ENCODE data around the gene PSMD2.

The PSMD2 gene

DNA sequence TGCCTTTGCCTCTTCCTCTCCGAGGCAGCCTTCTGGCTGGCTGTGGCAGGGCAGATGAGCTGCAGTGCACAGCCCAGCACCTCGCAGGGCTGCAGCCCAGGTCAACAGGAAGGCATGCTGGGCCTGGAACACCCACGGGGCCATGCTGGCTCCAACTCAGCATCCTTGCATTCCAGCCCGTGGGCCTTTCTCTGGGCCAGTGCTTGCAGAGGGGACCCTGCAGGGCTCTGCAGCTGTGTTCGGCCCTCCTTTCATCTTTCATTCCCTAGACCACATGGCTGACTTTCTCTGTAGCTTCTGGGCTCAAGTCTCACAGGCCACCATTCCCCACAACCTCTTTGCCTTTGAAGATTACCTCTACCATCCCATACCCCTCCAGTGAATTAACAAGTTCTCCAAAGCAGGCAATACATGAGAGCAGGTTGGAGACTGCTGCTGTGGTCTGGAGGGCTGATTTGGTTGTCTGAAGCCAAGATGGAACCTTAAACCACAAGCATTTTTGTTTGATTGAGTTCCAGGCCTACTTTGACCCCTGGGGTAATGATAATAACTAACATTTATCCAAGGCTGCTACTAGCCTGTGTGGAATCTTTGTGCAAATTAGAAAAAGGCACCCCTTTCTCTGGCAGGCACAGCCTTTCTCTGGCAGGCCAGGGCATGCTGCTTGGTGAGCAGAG lies 44.3 kb downstream of the PSMD2 start:
- no peak for DNase-seq

DNA sequence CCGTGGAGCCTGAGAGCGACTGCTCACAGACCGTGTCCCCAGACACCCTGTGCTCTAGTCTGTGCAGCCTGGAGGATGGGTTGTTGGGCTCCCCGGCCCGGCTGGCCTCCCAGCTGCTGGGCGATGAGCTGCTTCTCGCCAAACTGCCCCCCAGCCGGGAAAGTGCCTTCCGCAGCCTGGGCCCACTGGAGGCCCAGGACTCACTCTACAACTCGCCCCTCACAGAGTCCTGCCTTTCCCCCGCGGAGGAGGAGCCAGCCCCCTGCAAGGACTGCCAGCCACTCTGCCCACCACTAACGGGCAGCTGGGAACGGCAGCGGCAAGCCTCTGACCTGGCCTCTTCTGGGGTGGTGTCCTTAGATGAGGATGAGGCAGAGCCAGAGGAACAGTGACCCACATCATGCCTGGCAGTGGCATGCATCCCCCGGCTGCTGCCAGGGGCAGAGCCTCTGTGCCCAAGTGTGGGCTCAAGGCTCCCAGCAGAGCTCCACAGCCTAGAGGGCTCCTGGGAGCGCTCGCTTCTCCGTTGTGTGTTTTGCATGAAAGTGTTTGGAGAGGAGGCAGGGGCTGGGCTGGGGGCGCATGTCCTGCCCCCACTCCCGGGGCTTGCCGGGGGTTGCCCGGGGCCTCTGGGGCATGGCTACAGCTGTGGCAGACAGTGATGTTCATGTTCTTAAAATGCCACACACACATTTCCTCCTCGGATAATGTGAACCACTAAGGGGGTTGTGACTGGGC lies 45.7 kb downstream of the PSMD2 start:
- DNase-seq, result no peak

DNA sequence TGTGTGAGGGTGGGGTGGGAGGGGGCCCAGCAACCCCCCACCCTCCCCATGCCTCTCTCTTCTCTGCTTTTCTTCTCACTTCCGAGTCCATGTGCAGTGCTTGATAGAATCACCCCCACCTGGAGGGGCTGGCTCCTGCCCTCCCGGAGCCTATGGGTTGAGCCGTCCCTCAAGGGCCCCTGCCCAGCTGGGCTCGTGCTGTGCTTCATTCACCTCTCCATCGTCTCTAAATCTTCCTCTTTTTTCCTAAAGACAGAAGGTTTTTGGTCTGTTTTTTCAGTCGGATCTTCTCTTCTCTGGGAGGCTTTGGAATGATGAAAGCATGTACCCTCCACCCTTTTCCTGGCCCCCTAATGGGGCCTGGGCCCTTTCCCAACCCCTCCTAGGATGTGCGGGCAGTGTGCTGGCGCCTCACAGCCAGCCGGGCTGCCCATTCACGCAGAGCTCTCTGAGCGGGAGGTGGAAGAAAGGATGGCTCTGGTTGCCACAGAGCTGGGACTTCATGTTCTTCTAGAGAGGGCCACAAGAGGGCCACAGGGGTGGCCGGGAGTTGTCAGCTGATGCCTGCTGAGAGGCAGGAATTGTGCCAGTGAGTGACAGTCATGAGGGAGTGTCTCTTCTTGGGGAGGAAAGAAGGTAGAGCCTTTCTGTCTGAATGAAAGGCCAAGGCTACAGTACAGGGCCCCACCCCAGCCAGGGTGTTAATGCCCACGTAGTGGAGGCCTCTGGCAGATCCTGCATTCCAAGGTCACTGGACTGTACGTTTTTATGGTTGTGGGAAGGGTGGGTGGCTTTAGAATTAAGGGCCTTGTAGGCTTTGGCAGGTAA lies 46.5 kb downstream of the PSMD2 start:
- DNase-seq, result no peak

DNA sequence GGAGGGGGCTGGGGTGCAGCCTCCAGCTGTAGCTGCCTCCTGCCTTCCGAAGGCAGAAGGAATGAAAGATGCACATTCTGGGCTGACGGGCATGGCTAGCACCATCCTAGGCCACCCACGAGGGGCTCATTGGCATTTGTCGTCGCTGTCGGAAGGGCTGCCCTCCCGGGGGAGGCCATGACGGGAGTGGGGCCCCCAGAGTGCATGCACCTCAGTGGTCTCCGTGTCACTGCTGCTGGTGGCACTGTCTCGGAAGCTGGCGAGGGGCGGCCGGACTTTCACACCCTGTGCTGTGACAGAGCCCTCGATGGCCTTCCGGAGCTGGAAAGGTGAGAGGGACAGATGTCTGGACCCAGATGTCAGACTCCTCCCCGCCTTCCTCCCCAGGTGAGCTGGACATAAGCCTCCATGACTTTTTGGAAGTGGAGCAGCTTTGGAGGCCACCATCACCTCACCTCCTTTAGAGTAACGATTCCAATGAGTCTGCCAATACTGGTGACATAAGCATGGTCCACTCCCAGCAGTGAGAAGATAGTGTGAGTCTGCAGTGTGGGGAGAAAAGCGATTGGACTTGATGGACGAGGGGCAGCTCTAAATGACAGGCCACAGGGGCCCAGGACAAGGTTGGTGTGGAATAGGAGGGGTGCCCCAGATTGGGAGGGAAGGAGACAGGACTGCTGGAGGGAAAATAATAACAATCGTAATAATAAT lies 47.6 kb downstream of the PSMD2 start:
- no peak for DNase-seq

DNA sequence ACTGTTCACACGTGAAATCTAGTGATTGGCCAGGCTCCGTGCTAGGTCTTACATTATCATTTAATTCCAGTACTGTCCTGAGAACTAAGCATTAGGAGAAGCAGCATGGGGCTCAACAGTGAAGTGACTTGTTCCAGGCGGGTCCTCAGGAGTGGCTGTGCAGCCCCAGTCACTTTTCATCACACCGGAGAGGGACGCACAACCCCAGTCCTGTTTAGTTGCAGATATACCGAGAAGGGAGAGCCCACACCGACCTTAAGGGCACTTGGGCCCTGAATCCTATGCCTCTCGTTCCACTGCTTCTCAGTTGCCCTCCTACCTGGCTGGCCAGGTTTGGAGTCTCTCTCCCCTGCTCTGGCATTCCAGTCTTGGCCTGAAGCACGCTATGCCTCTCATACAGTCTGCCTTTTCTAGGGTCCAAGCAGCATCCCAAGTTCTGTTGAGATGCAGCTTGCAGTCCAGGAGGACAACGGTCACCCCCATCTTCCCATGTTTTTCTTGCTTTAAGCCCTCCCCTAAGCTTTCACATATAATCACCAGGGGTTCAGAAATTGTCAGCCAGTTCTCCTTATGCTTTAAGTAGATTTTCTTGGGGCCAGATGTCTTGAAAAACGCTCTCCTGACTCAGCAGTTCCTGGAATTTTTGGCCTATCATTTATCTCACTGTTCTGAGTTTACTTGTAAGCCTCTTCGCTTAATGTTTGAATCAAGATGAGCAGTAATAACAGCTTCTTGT lies 48.4 kb downstream of the PSMD2 start:
- DNase-seq, result no peak

DNA sequence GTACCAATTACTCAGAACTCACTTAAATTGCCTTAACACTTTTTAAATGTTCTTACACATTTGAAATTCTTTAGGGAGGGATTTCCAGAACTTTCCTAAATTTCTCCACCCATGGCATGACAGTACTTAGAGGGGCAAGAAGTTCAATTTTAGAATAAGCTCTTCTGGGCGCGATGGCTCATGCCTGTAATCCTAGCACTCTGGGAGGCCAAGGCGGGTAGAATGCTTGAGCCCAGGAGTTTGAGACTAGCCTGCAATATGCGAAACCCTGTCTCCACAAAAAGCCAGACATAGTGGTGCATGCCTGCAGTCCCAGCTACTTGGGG lies 49.0 kb downstream of the PSMD2 start:
- no peak for DNase-seq

DNA sequence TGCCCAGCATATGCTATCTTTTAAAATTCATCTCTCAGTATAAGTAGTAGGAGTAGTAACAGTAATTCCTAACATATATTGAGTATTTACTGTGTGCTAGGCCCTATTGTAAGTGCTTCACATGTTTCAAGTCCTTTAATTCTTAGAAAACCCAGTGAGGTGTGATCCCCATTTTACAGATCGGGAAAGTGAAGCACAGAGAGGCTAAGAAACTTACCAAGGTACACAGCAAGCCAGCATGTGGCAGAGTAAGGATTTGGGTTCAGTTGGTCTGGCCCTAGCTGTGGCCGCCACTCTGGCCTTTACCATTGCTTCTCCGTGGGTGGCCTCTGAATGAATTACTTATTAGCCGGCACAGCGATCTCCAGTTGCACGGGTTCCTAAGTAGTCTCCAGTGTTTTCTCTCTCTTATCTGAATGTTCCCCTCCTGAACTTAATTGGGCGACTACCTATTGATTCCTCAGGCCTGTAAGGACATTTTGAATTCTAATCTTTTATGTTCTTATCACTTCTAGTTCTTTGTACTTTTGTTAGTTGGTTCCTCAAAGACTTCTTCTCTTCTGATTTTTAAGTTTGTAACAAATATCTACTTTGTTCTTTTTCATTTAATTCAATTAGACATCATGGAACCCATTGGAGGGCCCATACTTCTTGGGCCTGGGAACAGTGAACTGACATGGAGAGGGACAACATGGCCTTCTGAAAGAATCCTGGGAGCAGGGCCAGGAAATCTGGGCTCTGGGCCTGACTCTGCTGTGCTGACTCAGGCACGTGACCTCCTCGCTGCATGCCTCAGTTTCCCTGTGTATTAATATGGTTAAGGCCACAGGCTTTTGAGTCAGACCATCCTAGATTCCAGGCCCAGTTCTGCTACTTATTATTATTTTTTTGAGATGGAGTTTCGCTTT lies 50.8 kb downstream of the PSMD2 start:
- DNase-seq, result no peak

DNA sequence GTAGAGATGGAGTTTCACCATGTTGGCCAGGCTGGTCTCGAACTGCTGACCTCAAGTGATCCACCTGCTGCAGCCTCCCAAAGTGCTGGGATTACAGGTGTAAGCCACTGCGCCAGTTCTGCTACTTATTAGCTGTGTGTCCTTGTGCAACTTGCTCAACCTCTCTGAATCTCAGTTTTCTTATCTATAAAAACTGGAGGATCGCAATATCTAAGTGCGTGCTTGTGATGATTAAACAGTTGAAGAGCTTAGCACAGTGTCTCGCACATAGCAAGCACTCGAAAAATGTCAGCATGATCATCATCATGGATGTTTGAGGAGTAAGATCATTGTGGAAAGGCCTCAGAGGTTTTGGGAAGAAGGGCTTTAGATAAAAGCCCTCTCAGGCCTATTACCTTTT lies 51.6 kb downstream of the PSMD2 start:
- no peak for DNase-seq

DNA sequence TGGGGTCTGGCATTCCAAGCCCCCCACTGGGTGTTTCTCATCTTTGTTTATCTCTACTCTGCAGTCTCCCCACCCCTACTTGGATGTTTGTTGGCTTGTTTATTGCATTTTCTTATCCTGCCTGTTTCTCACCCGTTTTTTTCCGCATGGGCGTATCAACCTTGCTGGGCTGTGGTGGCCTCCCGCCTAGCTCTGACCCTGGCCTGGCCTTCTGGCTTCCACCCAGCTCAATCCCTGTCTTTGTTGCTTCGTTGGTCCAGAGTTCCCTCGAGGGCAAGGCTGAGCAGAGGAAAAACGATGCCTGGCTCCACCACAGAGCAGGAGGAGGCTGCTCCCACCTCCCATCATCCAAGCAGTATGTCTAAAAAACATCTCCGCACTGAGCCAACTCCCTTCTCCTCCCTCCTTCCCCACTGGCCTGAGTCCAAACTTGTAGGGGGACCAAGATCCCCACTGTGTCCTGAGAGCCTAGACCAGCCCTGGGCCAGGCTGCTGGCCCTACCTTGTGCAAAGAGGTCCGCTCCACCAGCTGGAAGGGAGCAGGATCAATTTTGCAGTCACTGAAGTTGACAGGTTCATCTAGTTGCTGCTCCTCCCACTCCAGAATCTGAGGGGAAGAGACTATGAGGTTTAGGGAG lies 52.6 kb downstream of the PSMD2 start:
- no peak for DNase-seq

DNA sequence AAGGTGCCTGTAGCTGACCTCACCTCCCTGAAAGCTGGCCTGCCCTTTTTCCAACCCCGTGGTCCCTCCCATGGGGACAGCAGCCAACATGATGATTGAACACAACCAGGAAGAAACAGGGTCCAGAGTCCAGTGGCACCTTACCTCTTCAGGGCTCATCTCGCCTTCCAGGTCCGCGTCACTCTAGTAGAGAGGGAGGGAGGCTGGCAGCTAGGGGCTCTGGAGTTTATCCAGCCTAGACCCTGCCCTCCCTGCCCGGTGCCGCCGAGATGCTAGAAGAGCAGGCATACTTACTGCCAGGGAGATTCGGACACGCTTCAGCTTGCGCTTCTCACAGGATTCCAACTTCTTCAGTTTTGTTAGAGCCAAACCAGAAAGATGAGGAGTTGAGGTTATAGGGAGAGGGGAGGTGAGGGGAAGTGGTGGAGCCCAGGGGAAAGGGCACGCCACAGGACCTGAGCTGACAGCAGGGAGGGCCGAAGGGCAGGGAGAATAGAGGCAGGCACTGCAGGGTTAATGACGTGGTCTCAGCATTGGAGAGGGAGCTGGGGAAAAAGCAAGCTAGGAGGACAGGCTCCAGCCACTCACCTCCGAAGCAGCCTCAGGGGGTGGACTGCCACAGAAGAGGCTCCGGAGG lies 53.2 kb downstream of the PSMD2 start:
- DNase-seq, result no peak

DNA sequence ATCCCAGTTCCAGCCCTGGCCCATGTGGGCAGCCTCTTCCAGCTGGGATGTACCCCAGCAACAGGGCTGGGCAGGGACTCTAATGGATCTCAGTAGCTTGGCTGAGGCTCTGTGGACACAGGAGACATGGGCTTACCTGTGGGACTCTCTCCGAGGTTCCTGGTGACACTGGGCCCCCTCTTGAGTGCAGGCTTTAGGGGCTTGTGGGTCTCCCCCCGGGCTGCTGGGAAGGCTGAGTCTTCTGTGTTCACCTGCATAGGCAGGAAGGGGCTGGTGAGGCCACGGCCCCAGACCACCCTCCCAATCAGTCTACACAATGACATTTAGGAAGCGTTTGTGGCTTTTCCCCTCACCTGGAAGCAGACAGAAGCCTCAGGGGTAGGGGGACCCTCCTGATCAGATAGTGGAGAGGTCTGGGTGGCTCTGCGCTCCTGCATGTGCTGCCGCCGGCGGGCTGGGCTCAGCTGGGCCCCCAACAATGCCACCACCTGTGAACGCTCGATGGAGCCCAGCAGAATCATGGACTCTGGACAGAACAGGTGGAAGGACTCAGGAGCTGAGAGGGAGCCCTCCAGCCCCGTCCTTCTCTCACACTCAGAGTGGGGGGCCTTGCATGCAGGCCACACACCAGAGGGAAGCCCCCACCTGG lies 54.0 kb downstream of the PSMD2 start:
- DNase-seq, result no peak

DNA sequence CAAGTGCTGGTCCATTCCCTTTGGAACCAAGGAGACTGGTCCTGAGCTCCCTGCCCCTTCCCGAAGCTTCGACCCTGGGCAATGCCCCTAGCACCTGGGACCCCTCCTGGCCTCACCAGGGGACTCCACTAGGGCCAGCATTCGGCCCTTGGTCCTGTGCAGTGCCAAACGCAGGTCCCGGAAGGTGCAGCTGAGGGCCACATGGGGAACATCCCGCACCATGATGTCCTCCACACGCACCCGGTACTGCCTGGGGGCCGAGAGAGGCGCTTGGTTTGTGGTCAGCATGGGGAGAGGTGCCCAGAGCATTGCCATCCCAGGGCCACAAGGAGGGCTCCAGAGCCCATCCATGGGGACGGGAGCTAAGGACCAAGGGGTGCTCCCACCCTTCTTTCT lies 54.5 kb downstream of the PSMD2 start:
- no peak for DNase-seq

DNA sequence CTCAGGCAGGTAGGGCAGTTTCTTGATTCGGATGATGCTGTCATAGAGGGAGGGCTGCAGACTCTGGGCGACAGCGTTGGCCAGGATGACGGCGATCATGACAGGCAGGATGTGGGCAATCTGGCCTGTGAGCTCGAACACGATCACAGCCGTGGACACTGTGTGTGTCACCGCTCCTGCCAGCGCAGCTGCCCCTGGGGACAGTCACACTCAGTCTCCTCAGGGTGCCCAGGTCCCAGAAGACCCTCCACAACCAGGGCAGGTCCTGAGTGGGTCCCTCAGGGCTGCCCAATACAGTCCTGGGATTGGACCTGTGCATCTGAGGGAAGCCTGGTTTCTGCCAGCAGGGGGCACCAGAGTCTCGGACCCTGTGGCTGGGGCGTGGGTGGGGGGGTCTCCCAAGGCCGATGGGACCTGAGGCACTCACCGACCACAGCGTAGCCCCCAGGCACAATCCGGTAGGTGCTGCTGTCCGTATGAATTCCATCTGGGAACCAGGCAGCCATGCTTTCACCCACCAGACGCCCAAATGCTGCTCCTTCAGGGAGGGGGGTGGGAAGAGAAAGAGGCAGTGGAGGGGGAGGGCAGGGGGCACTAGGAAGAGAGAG lies 55.2 kb downstream of the PSMD2 start:
- peak; percentile 70 for DNase-seq

DNA sequence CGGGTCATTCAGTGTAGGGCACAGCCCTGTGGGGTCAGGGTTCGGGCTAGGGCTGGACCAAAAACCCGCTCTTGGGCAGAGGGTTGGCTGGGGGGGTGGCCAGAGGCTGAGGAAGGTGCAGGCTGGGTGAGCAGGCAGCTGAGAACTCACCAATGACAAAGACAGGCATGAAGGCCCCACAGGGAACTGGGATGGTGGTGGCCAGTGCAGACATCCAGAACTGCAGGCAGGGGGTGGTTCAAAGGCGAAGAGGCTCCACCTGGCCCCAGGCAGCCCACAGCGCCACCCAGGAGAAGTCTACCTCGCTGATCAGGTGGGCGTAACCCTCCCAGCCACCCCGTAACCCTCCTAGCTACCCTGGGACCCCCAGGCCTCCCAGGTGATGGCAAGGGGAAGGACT lies 55.7 kb downstream of the PSMD2 start:
- DNase-seq, result no peak

DNA sequence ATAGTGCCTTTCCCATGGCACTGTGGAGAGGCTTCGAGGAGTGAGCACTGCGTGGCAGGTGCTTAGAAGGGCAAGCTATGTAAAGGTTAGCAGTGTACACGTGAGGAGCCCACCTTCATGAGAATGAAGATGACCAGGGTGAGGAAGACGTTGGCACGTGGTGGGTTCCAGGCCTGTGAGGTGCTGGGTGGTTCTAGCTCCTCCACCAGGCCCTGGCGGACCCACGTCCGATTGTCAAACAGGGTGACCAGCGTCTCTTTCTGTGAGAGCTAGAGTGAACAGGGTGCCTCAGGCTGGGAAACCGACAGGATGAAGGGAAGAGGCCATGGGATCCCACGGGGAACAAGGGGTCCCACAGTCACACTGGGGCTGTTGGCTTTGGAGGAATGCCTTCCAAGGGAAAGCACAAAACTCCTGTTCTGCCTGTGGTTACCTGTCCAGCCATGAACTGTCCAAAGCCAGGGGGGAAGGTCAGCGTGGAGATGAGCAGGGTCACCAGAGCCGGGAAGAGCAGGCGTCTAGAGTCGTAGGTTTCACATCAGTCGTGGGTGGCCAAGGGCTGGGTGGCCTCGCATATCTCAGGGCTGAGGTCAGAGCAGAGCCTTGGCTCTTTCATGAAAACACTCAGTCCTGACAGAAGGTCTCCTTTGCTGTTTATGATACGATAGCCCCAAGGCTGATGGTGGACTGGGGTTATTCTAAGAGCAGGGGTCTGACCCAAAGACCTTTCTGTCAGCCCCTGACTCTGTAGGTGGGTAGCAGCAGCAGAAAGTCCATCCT lies 56.4 kb downstream of the PSMD2 start:
- DNase-seq, result no peak

DNA sequence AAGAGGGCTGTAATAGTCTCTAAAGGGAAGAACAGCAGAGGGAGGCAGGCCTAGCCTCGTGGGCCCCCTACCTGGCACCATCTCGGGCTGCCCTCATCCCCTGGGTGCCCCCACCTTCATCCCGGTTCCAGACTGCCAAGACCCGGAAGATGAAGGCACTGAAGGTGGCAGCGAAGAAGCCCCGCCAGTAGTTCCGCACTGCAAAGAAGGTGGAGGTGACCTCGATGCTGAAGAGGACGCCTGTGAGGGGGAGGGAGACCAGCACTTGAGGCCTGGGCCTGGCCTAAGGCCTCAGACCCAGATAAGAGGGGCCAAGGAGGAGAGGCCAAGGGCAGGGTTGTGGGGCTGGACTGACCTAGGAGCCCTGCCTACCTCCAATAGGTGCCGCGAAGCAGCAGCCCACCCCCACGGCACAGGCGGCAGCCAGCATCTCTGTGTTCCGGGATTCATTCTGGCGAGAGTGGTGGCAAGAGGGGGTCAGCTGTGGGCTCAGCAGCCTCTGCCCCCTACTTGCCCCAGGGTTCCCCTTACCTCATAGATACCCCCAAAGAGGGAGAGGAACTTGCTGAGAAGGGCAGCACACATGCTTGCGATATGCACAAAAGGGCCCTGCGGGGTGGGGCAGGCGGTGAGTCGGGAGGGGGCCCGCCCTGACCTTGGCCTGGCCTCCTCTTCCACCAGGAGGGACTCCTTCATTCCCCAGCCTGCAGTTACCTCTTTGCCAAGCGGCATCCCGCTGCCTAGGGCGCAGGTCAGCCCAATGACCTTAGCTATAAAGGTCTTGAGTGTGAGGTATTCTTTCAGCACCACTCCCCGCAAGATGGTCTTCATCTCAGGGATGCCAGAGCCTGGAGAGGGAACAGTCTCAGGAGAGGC lies 58.4 kb downstream of the PSMD2 start:
- DNase-seq, result no peak

DNA sequence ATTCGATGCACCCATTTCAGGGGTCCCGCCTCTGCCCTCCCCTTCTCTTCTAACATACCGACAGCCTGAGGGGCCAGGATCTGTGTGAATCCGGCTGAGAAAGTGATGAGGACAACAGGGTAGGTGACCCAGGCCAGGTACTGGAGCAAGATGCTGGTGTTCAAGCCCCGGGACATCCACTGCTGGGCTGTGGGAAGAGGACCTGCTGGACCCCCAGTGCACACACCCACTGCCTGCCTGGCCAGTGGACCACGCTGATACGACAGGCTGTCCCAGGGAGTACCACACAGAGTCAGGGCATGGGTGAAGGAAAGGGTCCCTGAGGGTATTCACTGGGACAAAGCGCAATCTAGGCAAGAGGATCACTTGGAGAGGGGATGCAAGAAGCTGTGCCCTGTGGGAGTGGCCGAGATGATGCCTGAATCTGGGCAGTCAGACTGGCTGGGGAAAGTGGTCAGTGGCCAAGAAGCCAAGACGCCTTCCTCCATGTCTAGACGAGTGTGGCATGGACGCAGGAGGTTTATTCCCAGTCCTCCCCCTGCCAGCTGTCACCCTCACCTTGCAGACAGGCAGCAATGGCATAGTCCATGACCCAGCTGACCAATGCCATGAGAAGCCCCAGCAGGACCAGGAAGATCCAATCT lies 59.2 kb downstream of the PSMD2 start:
- DNase-seq, result no peak

Data from activated naive CD4-positive, alpha-beta T cell treated with anti-CD3 and anti-CD28 coated beads, Interleukin-2, amount 50 U/mL, for 16 hours (primary cell).